GM12878 (cell line): ENCODE measurements around the gene B3GAT2. TPM values are rescaled to one million over a fixed set of nuclear protein-coding genes. Genes with fewer than 3 reads are reported as not detected.

Experiments
- ATAC-seq: fragments of 200-7000 bp; cut with Tn5 transposase; 3 replicates; pipeline ENCODE4 v1.9.1; 2020; ENCODE audit warnings: mild to moderate bottlenecking, moderate library complexity
- BruUV-seq: library from RNA; stranded (reverse); fragments of 400-500 nt; replicated peaks from 2 replicates; lab custom pipeline; 2021; lab: Mats Ljungman, UMichigan
- CTCF ChIA-PET: fragments of 300-600 bp; sonication (Branson Sonifier 250); formaldehyde crosslinking; extraction: SDS; loops from one replicate; lab custom pipeline; 2021; ENCODE audit warnings: inconsistent platforms; lab: Yijun Ruan, JAX
- POLR2A ChIA-PET: fragments of 350-600 bp; formaldehyde crosslinking; extraction: SDS; loops from one replicate; lab custom pipeline; 2021; ENCODE audit warnings: inconsistent platforms; lab: Charles Lee
- RAD21 ChIA-PET: fragments of 300-600 bp; sonication (Branson Sonifier 250); formaldehyde crosslinking; loops from one replicate; lab custom pipeline; 2023; ENCODE audit warnings: antibody characterized with exemption; ENCODE audit not compliant: unreplicated experiment; lab: Charles Lee
- SMC1A ChIA-PET: fragments of 300-600 bp; sonication (Branson Sonifier 250); formaldehyde crosslinking; loops from one replicate; lab custom pipeline; 2023; ENCODE audit not compliant: unreplicated experiment, uncharacterized antibody; lab: Charles Lee
- DNase-seq: peaks from one replicate; pipeline ENCODE4 v3.0.0-alpha.2; 2011; ENCODE audit warnings: low read depth, low spot score
- FAIRE-seq: peaks from 3 replicates; lab custom pipeline; 2011; peaks lifted over from hg19 to GRCh38; lab: Jason Lieb, UNC
- H2AFZ ChIP-seq: 2 replicates; pipeline ENCODE4 v1.6.0; 2011; ENCODE audit warnings: low read depth, low read length, control low read depth; ENCODE audit not compliant: control insufficient read depth
- H3K27ac ChIP-seq: 2 replicates; pipeline ENCODE4 v1.5.1; 2011; ENCODE audit warnings: control low read depth; ENCODE audit not compliant: control insufficient read depth, insufficient read depth
- H3K27me3 ChIP-seq, 2 experiments: replicated peaks in 1 of 2; 2 replicates each; pipeline versions ENCODE4 v1.6.0 to v1.6.1; 2011; ENCODE audit warnings: low read length in 1 of 2; ENCODE audit not compliant: control insufficient read depth in 2 of 2, insufficient read depth in 2 of 2
- H3K36me3 ChIP-seq, 2 experiments: 2 replicates each; pipeline ENCODE4 v1.5.1; 2011; ENCODE audit warnings: low read length in 1 of 2; ENCODE audit not compliant: control insufficient read depth in 2 of 2, insufficient read depth in 2 of 2
- H3K4me1 ChIP-seq: 2 replicates; pipeline ENCODE4 v1.6.1; 2011; ENCODE audit warnings: mild to moderate bottlenecking, low read length, moderate library complexity, mixed read lengths; ENCODE audit not compliant: control insufficient read depth, insufficient read depth
- H3K4me2 ChIP-seq: 2 replicates; pipeline ENCODE4 v1.6.0; 2011; ENCODE audit warnings: control low read depth; ENCODE audit not compliant: control insufficient read depth, insufficient read depth
- H3K4me3 ChIP-seq: fragments of 200-600 bp; sonication (generic); 2 replicates; pipeline ENCODE4 v1.5.1; 2016
- H3K79me2 ChIP-seq: 2 replicates; pipeline ENCODE4 v1.6.0; 2011; ENCODE audit warnings: low read length; ENCODE audit not compliant: control insufficient read depth, insufficient read depth
- H3K9ac ChIP-seq: 2 replicates; pipeline ENCODE4 v1.8.0; 2011; ENCODE audit warnings: low read length, control low read depth, mixed read lengths; ENCODE audit not compliant: control insufficient read depth, insufficient read depth
- H3K9me3 ChIP-seq: replicated peaks from 3 replicates; pipeline ENCODE4 v1.5.1; 2011; ENCODE audit warnings: mild to moderate bottlenecking, low read length; ENCODE audit not compliant: control insufficient read depth, insufficient read depth
- H4K20me1 ChIP-seq: 2 replicates; pipeline ENCODE4 v1.6.0; 2011; ENCODE audit not compliant: control insufficient read depth, insufficient read depth
- ATF7 ChIP-seq: fragments of 450-650 bp; IDR thresholded peaks from 2 replicates; pipeline ENCODE4 v1.6.1; 2016; ENCODE audit warnings: low read depth, mild to moderate bottlenecking
- CTCF ChIP-seq, 3 experiments: IDR thresholded peaks in 2 of 3; conservative IDR thresholded peaks in 1 of 3; 2 replicates each; pipeline ENCODE4 v1.5.1; 2011; ENCODE audit warnings: low read depth in 3 of 3, low read length in 3 of 3, mild to moderate bottlenecking in 3 of 3, control low read depth in 2 of 3, moderate library complexity in 2 of 3, inconsistent platforms in 1 of 3, mixed read lengths in 1 of 3; ENCODE audit not compliant: control insufficient read depth in 2 of 3, insufficient read depth in 1 of 3; ENCODE audit errors: extremely low read depth in 1 of 3
- DPF2 ChIP-seq: fragments of 450-650 bp; IDR thresholded peaks from 2 replicates; pipeline ENCODE4 v1.6.1; 2017; ENCODE audit warnings: mild to moderate bottlenecking
- EP300 ChIP-seq, 2 experiments: fragments of 150-350 bp in 1 of 2; IDR thresholded peaks; 2 replicates each; pipeline ENCODE4 v1.6.1; 2011 to 2012; ENCODE audit warnings: low read depth in 2 of 2, low read length in 2 of 2, borderline replicate concordance in 1 of 2, improper control_type of control experiment in 1 of 2, inconsistent platforms in 1 of 2; ENCODE audit not compliant: control insufficient read depth in 1 of 2
- FOS ChIP-seq: IDR thresholded peaks from 3 replicates; pipeline ENCODE4 v1.6.1; 2011; ENCODE audit warnings: borderline replicate concordance; ENCODE audit not compliant: insufficient read length; ENCODE audit errors: extremely low read depth
- IKZF1 ChIP-seq: fragments of 450-650 bp; conservative IDR thresholded peaks from 2 replicates; pipeline ENCODE4 v1.6.1; 2017; ENCODE audit warnings: antibody characterized with exemption, mild to moderate bottlenecking
- IRF4 ChIP-seq: IDR thresholded peaks from 2 replicates; pipeline ENCODE4 v1.6.1; 2011; ENCODE audit warnings: low read depth, low read length
- RB1 ChIP-seq: fragments of 450-650 bp; formaldehyde crosslinking; IDR thresholded peaks from 2 replicates; pipeline ENCODE4 v1.6.1; 2017; ENCODE audit warnings: mild to moderate bottlenecking, borderline replicate concordance
- RUNX3 ChIP-seq: IDR thresholded peaks from 2 replicates; pipeline ENCODE4 v1.6.1; 2012; ENCODE audit warnings: low read length, inconsistent platforms
- SMC3 ChIP-seq: IDR thresholded peaks from 2 replicates; pipeline ENCODE4 v1.6.1; 2011; ENCODE audit warnings: low read length, improper control_type of control experiment, borderline replicate concordance
- TAF1 ChIP-seq: IDR thresholded peaks from 2 replicates; pipeline ENCODE4 v1.6.1; 2011; ENCODE audit warnings: mild to moderate bottlenecking, low read depth, low read length, borderline replicate concordance
- TCF12 ChIP-seq: IDR thresholded peaks from 2 replicates; pipeline ENCODE4 v1.6.1; 2011; ENCODE audit warnings: low read depth, mild to moderate bottlenecking, low read length
- WGBS: methylation state at CpG from one replicate; pipeline ENCODE4 v1.1.6; 2016; ENCODE audit warnings: low lambda C conversion rate; ENCODE audit not compliant: insufficient replicate concordance, insufficient coverage; ENCODE audit errors: missing lambda C conversion rate; 5-methylcytosine and 5-hydroxymethylcytosine counted together
- in situ Hi-C: fragments of 300-500 bp; cut with MboI; formaldehyde crosslinking; loops from 9 replicates; pipeline ENCODE4 v1.14.3; 2018; ENCODE audit warnings: mixed read lengths
- intact Hi-C: fragments of 100-400 bp; cut with micrococcal nuclease; formaldehyde crosslinking; loops from one replicate; pipeline ENCODE4 v1.14.2; 2022; ENCODE audit not compliant: unreplicated experiment
- polyA plus RNA-seq, 11 experiments: library from polyadenylated mRNA; depleted of rRNA in 4 of 11; unstranded in 6 of 11; stranded (reverse) in 5 of 11; fragments of >200 nt; fragmentation: Nextera tagmentation in 4 of 11; fragmentation: Illumina TruSeq in 1 of 11; extraction: Ambion mirVana in 4 of 11; extraction: Trizol in 1 of 11; gene quantifications; 1 replicate in 1 of 11; 2 replicates in 10 of 11; pipeline versions ENCODE4 v1.2.1 to v1.2.3, GENCODE V29; 2011 to 2016; ENCODE audit warnings: inconsistent platforms in 2 of 11, missing spikeins in 2 of 11, low read depth in 1 of 11
- total RNA-seq, 4 experiments: library from RNA; depleted of rRNA in 3 of 4; stranded (reverse); fragments of >200 nt in 3 of 4; fragmentation: Illumina TruSeq in 1 of 4; extraction: Trizol in 1 of 4; gene quantifications; 2 replicates each; pipeline versions ENCODE4 v1.2.1 to v1.2.3, GENCODE V29; 2013 to 2021
- TF ChIP-seq, protein P1 (sequence below): IDR thresholded peaks from 2 replicates; pipeline ENCODE4 v1.6.1; 2012; ENCODE audit warnings: improper control_type of control experiment, low read depth, low read length; ENCODE audit not compliant: insufficient replicate concordance
- TF ChIP-seq, protein P2 (sequence below): fragments of 450-650 bp; conservative IDR thresholded peaks from 2 replicates; pipeline ENCODE4 v1.6.1; 2017; ENCODE audit warnings: mild to moderate bottlenecking, moderate library complexity

The B3GAT2 gene
- total and polyA plus RNA-seq, 10 of the 15 experiments (the other 5 are each of a cell fraction or from before 2014, with no cell fraction given), result 0.04 to 1.2 (median 0.22) TPM; not detected in 5

GRCh38 chr6:70973604-70974003, 16.7 kb upstream of the B3GAT2 start:
- CTCF ChIA-PET, result interaction anchor here (0.8 kb wide), 1 partner anchor 38 kb away, joined by 3 read pairs; no protein-coding TSS in a partner anchor
- POLR2A ChIA-PET, result no interaction called here
- no peaks in the 10 kb centered on the region; a peak in 1 of 4 replicates for H3K27me3 ChIP-seq
- no peaks in the 10 kb centered on the region for H3K4me1 ChIP-seq
- RAD21 ChIA-PET, result no interaction called here
- H3K36me3 ChIP-seq, result no peaks in the 10 kb centered on the region
- no peak overlapping the region for H3K27ac ChIP-seq
- intact Hi-C loops (no loop called here), in situ Hi-C loops (no loop called here)
- no peak overlapping the region for H2AFZ ChIP-seq
- no peak overlapping the region for H3K9ac ChIP-seq
- no peak overlapping the region for H3K4me2 ChIP-seq
- no peak for FAIRE-seq
- no TSS peak for BruUV-seq
- no peaks in the 10 kb centered on the region for H4K20me1 ChIP-seq
- H3K9me3 ChIP-seq, result no peaks in the 10 kb centered on the region
- ATAC-seq, result no peak
- DNase-seq, result no peak
- no peak overlapping the region for H3K4me3 ChIP-seq
- WGBS, result 82% methylated on average over 3 of the region's 3 CpGs
- SMC1A ChIA-PET, result no interaction called here
- H3K79me2 ChIP-seq, result no peaks in the 10 kb centered on the region
- TF ChIP-seq TAF1 (no peak), IRF4 (no peak), TCF12 (no peak), IKZF1 (no peak), CTCF (IDR thresholded peaks at IDR 0.05 in 2 of 3, conservative IDR thresholded peaks at IDR 0.05 in 1 of 3; ENCODE audit: control insufficient read depth in 2 of 3, extremely low read depth in 1 of 3, insufficient read depth in 1 of 3, low read depth in 3 of 3, low read length in 3 of 3) (no peak), EP300 (IDR thresholded peaks at IDR 0.05; ENCODE audit: borderline replicate concordance in 1 of 2, control insufficient read depth in 1 of 2, low read depth in 2 of 2, low read length in 2 of 2) (no peak), FOS (no peak), RB1 (no peak), DPF2 (no peak), RUNX3 (no peak), ATF7 (no peak), SMC3 (no peak)
- TF ChIP-seq, protein P1, sequence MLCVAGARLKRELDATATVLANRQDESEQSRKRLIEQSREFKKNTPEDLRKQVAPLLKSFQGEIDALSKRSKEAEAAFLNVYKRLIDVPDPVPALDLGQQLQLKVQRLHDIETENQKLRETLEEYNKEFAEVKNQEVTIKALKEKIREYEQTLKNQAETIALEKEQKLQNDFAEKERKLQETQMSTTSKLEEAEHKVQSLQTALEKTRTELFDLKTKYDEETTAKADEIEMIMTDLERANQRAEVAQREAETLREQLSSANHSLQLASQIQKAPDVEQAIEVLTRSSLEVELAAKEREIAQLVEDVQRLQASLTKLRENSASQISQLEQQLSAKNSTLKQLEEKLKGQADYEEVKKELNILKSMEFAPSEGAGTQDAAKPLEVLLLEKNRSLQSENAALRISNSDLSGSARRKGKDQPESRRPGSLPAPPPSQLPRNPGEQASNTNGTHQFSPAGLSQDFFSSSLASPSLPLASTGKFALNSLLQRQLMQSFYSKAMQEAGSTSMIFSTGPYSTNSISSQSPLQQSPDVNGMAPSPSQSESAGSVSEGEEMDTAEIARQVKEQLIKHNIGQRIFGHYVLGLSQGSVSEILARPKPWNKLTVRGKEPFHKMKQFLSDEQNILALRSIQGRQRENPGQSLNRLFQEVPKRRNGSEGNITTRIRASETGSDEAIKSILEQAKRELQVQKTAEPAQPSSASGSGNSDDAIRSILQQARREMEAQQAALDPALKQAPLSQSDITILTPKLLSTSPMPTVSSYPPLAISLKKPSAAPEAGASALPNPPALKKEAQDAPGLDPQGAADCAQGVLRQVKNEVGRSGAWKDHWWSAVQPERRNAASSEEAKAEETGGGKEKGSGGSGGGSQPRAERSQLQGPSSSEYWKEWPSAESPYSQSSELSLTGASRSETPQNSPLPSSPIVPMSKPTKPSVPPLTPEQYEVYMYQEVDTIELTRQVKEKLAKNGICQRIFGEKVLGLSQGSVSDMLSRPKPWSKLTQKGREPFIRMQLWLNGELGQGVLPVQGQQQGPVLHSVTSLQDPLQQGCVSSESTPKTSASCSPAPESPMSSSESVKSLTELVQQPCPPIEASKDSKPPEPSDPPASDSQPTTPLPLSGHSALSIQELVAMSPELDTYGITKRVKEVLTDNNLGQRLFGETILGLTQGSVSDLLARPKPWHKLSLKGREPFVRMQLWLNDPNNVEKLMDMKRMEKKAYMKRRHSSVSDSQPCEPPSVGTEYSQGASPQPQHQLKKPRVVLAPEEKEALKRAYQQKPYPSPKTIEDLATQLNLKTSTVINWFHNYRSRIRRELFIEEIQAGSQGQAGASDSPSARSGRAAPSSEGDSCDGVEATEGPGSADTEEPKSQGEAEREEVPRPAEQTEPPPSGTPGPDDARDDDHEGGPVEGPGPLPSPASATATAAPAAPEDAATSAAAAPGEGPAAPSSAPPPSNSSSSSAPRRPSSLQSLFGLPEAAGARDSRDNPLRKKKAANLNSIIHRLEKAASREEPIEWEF, result no peak
- TF ChIP-seq, protein P2, sequence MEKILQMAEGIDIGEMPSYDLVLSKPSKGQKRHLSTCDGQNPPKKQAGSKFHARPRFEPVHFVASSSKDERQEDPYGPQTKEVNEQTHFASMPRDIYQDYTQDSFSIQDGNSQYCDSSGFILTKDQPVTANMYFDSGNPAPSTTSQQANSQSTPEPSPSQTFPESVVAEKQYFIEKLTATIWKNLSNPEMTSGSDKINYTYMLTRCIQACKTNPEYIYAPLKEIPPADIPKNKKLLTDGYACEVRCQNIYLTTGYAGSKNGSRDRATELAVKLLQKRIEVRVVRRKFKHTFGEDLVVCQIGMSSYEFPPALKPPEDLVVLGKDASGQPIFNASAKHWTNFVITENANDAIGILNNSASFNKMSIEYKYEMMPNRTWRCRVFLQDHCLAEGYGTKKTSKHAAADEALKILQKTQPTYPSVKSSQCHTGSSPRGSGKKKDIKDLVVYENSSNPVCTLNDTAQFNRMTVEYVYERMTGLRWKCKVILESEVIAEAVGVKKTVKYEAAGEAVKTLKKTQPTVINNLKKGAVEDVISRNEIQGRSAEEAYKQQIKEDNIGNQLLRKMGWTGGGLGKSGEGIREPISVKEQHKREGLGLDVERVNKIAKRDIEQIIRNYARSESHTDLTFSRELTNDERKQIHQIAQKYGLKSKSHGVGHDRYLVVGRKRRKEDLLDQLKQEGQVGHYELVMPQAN, result no peak
